NCI-H1048 (cell line): Measurements from ENCODE around the gene SKA1.

ENCODE experiments used
- DNase-seq: peaks from one replicate; lab custom pipeline; 2025; lab: John Stamatoyannopoulos, UW

The SKA1 gene, protein sequence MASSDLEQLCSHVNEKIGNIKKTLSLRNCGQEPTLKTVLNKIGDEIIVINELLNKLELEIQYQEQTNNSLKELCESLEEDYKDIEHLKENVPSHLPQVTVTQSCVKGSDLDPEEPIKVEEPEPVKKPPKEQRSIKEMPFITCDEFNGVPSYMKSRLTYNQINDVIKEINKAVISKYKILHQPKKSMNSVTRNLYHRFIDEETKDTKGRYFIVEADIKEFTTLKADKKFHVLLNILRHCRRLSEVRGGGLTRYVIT

DNA sequence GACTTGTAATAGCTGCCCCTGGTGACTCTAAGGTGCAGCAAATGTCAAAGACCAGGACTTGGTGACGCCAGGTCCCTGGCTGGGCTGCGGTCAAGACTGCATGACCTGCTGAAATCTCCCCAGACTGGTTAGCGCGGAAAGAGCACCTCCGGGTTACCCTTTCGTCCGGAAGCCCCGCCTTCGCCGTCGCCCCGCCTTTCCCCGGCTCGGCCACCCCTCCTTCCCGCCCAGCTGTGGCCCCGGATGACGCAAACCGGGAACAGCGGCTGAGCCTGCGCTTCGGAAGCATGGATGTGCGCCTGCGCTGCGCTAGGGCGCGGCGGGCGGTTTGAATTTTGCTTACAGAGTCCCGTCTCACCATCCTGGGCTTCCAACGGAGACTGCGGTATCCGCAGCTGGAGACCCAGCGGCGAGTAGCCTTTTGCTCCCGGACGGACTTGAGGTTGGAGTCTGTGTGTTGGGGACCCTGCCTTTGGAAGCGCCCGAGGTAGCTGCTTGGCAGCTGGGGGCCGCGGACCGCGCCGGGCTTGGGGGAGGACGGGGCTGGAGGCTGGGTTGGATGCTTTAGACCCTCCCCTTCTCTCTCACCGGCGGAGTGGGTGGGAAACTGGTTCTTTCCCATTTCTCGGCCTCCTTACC is at the start of gene SKA1:
SKA1 (plus strand) TSS at position 294 of the 639 bp plus-strand sequence. CDS start 785 bp downstream, outside the sequence.
- DNase-seq, result peak; percentile 79

DNA sequence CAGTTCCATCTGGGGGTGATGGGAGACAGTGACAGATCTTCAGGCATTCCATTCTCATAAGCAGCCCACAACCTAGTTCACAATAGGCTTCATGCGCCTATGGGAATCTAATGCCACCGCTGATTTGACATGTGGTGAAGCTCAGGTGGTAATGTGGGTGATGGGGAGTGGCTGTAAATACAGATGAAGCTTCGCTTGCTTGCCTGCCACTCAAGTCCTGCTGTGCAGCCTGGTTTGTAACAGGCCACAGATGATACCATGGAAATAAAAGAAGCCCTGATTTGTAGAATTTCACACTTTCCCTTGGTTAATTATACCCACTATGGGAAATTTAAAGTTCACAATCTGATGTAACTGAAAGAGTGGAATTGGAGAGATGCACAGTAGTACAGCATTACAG is 46.9 kb upstream of the SKA1 start:
- no peak for DNase-seq

DNA sequence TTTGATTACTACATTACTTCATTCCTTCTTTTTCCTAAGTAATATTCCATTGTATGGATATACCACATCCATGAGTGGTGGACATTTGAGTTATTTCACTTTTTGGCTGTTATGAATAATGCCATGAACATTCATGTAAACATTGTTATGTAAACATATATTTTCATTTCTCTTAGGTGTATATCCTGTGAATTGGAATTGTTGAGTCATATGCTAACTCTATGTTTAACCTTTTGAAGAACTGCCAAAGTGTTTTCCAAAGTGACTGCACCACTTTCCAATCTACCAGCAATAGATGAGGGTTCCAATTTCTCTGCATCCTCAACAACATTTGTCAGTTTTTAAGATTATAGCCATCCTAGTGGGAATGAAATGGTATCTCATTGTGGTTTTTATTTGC is 44.7 kb upstream of the SKA1 start:
- DNase-seq, result no peak

DNA sequence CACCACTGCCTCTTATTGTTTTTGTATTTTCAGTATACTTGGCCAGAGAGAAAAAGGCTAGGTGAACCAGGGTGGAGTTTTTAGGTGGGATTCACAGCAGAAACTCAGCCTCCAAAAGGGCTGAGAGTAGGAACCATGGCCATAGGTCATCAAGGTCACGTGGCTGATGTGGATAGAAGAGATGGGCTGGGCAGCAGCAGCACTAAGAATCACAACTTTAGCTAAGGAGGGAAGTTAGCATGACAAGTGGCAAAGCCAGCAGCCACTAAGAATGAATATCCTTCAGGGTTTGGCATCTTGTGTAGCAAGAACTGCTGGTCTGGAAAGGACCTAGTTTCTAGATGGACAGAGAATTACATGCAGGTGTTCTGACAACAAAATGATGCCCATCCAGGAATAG is 43.2 kb upstream of the SKA1 start:
- no peak for DNase-seq

DNA sequence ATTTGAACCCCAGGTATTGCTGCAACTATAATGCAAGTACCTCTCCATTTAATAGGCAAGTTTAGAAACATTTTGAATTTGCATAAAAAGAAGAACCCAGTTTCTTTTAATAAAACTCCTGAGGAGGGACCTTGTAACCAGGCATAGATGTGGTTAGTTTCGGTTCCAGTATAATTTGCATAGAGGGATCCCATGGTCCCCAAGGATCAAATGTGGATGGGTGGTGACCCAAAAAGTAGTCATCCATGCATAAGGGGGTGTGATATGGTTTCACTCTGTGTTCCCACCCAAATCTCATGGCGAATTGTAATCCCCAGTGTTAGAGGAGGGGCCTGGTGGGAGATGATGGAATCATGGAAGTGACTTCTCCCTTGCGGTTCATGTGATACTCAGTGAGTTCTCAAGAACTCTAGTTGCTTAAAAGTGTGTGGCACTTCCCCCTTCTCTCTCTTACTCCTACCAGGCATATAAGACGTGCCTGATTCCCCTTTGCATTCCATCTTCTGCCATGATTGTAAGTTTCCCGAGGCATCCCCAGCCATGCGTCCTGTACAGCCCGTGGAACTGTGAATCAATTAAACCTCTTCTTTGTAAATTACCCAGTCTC is 40.2 kb upstream of the SKA1 start:
- DNase-seq, result no peak

DNA sequence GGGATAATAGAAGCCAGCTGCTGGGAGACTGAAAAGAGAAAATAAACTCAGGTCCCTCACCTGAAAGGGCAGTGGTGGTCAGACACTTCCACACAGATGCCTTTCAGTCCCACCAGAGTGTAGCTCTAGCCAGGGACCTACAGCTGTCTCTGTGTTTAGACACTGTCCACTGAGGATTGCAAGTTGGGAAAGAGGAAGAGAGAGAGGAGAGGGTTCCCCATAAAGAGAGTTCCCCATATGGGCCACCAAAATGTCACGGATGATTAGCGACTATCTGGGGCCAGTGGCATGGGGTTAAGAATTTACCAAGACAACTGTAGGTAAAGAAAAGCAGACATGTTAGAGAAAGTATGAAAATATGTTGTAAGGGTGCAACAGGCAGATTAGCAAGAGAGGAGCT is 36.7 kb upstream of the SKA1 start:
- DNase-seq, result no peak

DNA sequence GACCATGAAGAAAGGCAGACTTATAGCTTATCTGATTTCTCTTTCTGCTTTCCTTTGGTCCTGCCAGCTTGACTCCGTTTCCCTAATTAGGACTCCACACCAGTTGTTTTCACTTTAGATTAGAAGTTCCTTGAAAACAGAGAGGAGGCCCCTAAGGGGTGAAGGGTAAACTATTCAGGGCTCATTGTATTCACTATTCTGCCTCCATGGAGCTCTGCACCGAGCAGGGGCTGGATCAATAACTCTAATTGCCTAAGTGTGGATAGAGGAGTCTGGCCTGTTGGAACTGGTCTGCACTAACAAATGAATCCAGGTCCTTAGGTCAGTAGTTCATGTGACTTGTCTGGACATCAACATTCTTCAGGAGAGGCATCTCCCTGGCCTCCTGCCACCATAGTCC is 36.1 kb upstream of the SKA1 start:
- no peak for DNase-seq

DNA sequence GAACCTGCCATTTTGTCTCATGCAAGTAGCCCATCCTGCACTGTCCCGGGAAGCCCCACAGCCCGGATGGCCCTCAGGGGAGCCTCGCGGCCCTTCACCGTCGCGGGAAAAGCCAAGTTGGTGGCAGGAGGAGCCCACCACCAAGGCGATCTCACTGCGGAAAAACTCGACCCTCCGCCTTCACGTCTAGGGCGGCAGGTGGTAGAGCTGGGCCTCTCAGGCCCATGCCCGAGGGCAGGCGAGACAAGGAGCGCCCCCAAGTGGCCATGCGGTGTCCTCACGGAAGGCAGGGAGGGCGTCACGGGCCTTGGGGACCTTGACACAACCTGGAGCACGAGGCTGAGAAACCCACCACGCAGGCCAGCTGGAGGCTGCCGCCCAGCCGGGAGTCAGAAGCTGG is 34.8 kb upstream of the SKA1 start:
- DNase-seq, result no peak

DNA sequence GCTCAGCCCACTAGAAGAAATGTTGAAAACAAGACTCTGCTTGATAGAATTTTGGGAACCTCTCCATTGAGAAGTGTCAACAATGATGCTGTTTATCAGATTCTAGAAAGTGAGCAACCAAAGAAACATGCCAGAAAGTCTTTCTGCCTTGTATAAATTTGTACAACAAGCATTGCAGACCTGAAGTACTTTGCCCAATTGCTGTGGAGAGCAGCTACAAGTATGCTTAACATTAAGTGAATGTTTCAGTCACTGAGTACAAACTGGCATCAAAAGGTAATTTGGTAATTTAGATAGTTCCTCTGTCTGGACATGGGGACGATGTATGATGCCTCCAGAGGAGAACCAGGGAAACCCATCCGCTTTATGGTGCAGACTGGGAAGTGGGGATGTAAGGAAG is 33.4 kb upstream of the SKA1 start:
- no peak for DNase-seq

DNA sequence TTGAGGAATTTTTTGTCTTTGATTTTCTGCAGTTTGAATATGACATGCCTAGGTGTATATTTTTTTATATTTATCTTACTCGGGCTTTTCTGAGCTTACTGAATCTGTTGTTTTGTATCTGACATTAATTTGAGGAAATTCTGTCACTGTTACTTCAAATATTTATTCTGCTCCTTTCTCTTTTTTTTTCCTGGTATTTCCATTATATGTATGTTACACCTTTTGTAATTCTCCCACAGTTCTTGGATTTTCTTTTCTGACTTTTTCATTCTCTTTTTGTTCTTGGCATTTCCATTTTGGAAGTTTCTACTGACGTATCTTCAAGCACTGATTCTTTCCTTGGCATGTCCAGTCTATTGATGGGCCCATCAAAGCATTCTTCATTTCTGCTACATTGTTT is 24.1 kb upstream of the SKA1 start:
- no peak for DNase-seq

DNA sequence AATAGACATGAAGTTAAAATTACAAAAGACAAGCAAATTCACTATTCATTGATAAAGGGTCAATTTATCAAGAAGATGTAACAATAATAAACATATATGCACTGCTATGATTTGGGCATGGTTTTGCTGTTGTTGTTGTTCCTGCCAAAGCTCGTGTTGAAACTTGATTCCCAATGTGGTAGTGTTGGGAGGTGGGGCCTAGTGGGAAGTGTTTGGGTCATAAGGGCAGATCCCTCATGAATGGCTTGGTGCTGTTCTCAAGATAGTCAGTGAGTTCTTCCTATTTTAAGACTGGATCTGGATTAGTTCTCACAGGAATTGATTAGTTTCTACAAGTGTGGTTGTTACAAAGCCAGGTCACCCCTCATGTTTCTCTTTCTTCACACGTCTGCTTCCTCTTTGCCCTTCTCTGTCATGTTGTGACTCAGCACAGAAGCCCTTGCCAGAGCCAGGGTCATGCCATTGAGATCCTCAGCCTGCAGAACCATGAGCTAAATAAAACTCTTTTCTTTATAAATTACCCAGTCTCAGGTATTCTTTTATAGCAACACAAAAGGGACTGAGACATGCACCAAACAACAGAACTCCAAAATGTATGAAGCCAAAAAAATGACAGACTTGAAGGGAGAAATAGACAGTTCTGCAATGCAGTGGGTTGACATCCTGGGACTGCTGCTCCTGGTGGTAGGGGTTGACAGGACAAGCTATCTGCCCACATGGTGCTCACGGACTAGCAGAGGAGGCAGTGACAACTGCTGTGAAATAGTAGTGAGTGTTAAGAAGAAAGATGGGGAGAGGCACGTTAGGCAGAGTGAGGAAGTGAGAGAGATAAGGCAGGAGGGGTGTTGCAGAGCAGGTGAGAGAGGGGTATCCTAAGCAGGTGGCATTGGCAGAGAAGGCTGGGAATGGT is 18.6 kb upstream of the SKA1 start:
- DNase-seq, result no peak

DNA sequence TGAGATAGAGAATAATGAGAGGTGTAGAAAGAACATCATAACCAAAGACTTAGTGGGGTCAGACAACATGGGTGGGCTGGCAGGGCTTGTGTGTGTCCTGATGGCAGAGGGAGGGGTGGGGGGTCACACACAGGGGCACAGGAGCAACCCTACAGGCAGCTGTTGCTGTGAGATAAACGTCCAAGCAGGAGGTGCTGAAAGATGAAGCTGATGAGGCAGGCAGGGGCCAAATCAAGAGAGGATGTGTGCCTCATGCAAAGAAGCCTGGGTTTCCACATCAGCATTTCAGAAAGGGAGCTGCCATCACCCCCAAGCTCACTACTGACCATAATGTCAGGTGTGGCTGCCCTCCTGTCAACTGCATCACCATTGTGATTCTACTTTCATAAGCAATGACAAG is 16.0 kb upstream of the SKA1 start:
- DNase-seq, result no peak

DNA sequence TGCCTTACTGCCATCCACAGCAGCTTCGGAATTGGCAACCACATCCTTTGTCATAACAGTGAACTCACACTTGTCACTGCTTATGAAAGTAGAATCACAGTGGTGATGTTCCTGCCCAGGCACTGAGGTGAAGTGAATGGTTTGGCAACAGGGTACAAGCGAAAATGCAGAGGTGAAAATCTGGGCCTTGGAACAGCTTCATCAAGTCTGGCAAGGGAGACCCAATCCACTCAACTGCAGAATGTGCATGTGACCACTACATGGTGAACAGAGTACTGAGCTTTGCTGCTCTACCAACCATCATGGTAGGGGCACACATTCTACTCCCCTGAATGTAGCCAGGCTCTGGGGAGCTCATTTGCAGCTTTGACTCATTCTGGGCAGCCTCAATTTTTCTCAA is 15.0 kb upstream of the SKA1 start:
- DNase-seq, result no peak

DNA sequence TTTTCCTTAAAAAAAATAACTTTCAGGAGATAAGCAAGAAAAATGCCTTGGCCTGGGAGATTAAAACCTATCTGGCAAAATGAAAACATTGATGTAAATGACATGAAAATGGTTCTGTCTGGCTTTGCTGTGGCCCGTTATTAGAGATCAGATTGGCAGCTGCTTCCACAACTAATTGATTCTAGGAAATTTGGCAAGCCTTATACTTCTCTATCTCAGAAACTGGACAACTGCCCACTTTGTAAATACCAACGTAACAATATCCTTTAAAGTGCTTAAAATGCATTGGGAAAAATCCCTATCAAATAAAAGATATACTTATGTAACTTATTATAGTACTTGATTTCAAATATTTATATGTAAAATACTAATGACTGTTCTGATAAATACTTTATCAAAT is 14.2 kb upstream of the SKA1 start:
- DNase-seq, result no peak

DNA sequence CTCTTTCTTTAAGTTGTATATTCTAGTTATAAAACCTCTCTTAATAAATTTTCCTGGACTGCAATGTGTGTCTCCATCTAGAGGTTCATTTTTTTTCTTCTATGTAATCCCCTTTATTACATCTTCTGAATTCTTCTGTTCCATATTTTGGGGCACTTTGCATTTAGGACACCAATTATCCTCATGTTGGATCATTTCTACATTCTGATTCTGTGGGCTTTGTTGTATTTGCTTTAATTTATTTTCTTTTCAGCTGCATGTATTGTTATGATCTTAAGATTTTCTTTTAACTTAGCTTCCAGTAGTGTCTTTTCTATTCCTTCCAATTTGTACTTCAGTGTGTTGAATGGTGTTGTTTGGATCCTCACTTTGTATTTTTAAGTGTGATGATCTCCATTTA is 5.2 kb upstream of the SKA1 start:
- DNase-seq, result no peak

DNA sequence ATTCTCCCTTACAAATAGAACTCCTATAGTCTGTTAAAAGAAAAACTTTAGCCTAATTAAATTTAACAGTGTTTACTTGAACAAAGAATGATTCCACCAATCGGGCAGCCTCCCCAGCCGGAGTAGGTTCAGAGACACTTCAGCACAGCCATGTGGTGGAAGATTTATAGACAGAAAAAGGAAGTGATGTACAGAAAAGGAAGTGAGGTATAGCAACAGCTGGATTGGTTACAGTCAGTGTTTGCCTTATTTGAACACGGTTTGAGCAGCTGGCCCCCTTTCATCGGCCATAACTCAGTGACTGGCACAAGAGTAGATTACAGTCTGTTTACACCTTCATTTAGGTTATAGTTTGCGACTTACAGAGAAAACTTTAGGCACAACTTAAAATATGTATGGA is 2.1 kb upstream of the SKA1 start:
- DNase-seq, result no peak

DNA sequence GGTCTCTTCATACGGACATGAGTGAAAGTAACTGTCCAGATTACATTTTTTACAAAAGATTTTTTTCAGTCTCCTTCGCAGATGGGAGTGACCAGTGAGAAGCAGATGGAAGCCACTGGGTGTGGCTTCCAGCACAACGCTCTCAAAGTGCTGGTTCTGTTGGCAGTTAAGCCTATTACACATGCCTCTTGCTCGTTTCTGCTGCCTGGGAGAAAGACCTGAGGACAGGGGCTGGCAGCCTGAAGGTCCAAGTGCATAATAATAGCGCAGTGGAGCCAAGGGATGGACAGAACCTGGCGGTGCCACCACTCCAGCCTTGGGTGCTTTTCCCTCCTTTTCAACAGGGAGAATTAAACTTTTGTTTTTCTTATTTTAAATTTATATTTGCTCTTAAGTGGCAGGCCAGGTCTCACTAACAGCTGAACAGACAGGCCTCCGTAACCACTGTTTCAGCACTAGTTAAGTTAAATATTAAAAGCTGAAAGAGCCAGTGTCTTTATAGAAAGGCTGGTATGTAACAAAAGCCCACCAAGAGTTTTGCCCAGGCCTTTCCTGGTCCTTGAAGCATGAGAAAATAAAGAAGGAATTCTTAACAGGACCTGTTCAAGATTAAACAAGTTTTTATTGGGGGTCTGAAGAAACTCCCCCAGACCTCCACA is 1.2 kb upstream of the SKA1 start:
- no peak for DNase-seq

DNA sequence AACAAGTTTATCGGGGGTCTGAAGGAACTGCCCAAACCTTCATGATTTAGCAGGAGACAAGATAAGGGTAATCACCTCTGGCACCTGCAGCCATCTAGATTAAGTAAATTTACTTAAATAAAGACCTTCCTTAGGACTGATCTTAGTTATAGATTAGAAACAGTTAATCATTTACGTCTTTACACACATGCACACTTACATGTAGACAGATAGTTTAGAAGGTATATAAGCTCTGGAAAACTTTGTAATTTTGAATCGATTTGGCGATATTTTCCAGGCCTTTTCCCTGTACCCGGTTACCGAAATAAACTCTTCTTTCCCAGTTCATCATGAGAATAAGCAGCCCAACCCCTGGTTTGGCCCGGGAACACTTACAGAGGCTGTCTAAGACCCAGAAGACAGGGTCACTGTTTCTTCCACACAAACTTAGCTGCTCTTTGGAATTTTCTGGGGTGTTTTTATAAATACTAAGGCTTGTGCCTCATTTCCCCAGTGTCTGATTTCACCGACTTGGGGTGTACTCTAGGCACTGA is 560 bp upstream of the SKA1 start:
- no peak for DNase-seq

DNA sequence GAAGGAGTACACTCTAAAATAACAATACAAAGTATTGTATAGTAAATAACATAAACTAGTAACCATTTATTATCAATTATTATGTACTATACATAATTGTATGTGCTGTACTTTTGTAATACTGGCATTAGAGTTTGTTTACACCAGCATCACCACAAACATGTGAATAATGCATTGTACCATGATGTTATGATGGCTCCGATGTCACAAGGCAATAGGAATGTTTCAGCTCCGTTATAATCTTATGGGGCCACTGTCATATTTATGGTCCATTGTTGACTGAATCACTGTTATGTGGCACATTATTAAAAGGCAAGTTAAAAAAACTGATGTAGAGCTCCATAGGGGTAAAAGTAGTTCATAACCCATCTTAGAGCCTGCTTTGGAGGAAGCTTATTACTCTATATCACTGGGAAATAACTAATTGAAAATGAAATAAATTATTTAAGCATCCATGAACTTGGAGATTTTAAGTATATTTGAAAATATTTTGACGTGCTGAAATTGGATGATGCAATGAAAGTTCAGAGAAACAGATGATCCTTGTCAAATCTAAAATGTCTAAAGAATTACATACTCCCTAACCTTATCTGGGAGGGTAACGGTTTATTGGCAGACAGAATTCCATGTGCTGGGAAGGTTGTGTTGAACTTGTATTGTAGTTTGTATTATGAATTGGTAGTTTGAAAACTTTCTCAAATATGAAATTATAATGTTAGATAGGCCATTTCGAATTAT is 2.4 kb downstream of the SKA1 start:
- no peak for DNase-seq

DNA sequence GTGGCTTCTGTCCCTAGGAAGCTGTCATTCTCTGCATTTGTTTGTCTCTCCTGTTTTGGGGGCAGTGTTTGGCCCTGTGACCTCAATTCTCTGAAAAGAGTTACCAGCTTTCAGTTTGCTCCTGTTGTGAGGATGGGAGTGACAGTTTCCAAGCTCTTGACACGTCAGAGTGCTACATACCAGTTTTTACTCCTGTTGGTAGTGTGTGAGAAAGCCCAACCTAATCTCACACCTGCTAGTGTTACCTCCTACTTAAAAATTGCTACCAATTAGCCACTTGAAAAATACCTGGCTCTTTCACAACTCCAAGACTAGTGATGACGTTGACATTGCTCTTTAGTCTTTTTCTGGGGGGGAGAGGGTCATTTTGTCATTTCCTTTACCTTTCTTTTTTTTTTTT is 14.1 kb downstream of the SKA1 start:
- no peak for DNase-seq

DNA sequence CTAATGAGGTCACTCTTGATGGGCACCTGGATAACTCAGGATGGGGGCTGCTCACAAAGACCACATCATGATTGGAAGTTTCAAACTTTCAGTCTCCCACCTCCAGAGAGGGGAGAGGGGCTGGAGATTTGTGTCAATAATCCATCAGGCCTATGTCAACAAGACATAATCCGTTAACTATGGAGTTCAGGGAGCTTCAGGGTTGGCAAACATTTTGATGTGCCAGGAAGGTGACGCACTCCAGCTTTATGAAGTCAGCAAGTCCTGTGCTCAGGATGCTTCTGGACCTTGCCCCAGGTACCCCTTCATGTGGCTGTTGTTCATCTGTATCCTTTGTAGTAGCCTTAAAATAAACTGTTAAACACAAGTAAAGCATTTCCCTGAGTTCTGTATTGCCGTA is 19.0 kb downstream of the SKA1 start:
- DNase-seq, result no peak
